ENCODE data around the gene ACBD3.

GRCh38 chr1:226111883-226112261, 74.7 kb downstream of the ACBD3 start:
- TF ChIP-seq, protein P1, sequence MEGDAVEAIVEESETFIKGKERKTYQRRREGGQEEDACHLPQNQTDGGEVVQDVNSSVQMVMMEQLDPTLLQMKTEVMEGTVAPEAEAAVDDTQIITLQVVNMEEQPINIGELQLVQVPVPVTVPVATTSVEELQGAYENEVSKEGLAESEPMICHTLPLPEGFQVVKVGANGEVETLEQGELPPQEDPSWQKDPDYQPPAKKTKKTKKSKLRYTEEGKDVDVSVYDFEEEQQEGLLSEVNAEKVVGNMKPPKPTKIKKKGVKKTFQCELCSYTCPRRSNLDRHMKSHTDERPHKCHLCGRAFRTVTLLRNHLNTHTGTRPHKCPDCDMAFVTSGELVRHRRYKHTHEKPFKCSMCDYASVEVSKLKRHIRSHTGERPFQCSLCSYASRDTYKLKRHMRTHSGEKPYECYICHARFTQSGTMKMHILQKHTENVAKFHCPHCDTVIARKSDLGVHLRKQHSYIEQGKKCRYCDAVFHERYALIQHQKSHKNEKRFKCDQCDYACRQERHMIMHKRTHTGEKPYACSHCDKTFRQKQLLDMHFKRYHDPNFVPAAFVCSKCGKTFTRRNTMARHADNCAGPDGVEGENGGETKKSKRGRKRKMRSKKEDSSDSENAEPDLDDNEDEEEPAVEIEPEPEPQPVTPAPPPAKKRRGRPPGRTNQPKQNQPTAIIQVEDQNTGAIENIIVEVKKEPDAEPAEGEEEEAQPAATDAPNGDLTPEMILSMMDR (IDR thresholded peaks at IDR 0.05), result no peak
- TF ChIP-seq POLR2A (IDR thresholded peaks at IDR 0.05), result no peak
